GM12878 (cell line): ENCODE results near the gene PRR5L.

Source experiments
- CTCF ChIP-seq, 3 experiments: IDR thresholded peaks in 2 of 3; conservative IDR thresholded peaks in 1 of 3; 2 replicates each; pipeline ENCODE4 v1.5.1; 2011; ENCODE audit warnings: low read depth in 3 of 3, low read length in 3 of 3, mild to moderate bottlenecking in 3 of 3, control low read depth in 2 of 3, moderate library complexity in 2 of 3, inconsistent platforms in 1 of 3, mixed read lengths in 1 of 3; ENCODE audit not compliant: control insufficient read depth in 2 of 3, insufficient read depth in 1 of 3; ENCODE audit errors: extremely low read depth in 1 of 3
- SREBF2 ChIP-seq: IDR thresholded peaks from 2 replicates; pipeline ENCODE4 v1.6.1; 2012; ENCODE audit warnings: mild to moderate bottlenecking, low read length
- ZNF274 ChIP-seq: IDR thresholded peaks from one replicate; pipeline ENCODE4 v1.8.0; 2011; ENCODE audit not compliant: insufficient read length, insufficient read depth

DNA sequence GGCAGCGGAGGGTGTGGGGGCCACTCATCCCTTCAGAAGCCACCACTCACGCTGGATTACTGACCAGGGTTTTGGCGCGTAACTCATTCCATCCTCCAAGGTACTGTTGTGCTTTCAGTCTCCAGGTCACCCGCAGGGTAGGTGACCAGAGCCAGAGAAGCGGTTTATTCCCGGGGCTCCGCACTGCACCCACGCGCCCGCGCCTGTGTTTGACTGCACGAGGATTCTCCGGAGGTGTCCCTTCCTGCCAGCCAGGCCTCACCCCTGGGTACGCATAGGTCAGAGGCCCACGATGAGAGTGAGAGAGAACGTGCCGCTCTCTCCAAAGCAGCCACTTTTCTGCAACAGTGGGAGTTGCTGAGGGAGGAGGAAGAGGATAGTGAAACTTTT is 158.5 kb downstream of the PRR5L start:
- TF ChIP-seq CTCF (IDR thresholded peaks at IDR 0.05 in 2 of 3, conservative IDR thresholded peaks at IDR 0.05 in 1 of 3; ENCODE audit: control insufficient read depth in 2 of 3, extremely low read depth in 1 of 3, insufficient read depth in 1 of 3, low read depth in 3 of 3, low read length in 3 of 3), result no peak
- TF ChIP-seq SREBF2, result no peak
- TF ChIP-seq ZNF274, result no peak
